Peyer's patch (tissue), 4 donors: ENCODE results near the gene PLA2G2C. TPM values are rescaled to one million over a fixed set of nuclear protein-coding genes. Genes with fewer than 3 reads are reported as not detected.

Experiments
- DNase-seq, 3 donors: peaks; one replicate each; pipeline ENCODE4 v3.0.0-alpha.2; 2017 to 2019
- H3K27ac ChIP-seq, 4 donors: fragments of 200-600 bp; sonication (generic); one replicate each; pipeline ENCODE4 v1.5.1; 2016 to 2019
- H3K27me3 ChIP-seq, 2 donors: fragments of 200-600 bp; sonication (generic); one replicate each; pipeline ENCODE4 v1.5.1; 2019
- H3K36me3 ChIP-seq, 3 donors: fragments of 200-600 bp; sonication (generic); one replicate each; pipeline ENCODE4 v1.5.1; 2016 to 2019
- H3K4me1 ChIP-seq, 4 donors: fragments of 200-600 bp; sonication (generic); one replicate each; pipeline ENCODE4 v1.5.1; 2016 to 2019
- H3K4me3 ChIP-seq, 4 donors: fragments of 200-600 bp; sonication (generic); 1 replicate in 3 of 4; 2 replicates in 1 of 4; pipeline ENCODE4 v1.5.1; 2016 to 2019; ENCODE audit warnings: mild to moderate bottlenecking in 1 of 4
- H3K9me3 ChIP-seq, 4 donors: fragments of 200-600 bp; sonication (generic); one replicate each; pipeline ENCODE4 v1.5.1; 2016 to 2019; ENCODE audit warnings: mild to moderate bottlenecking in 1 of 4
- POLR2A ChIP-seq, 2 donors: fragments of 450-650 bp; IDR thresholded peaks; one replicate each; pipeline ENCODE4 v1.5.1; 2017; ENCODE audit warnings: antibody characterized with exemption in 2 of 2, mild to moderate bottlenecking in 2 of 2, moderate library complexity in 2 of 2
- total RNA-seq, 4 donors: library from RNA; depleted of rRNA; stranded (reverse); fragments of >200 nt; gene quantifications; one replicate each; pipeline ENCODE4 v1.1.0, GENCODE V29; 2016
- TF ChIP-seq, protein P1 (sequence below), 6 experiments: fragments of 450-650 bp in 4 of 6; fragments of 200-600 bp in 2 of 6; sonication (generic) in 1 of 6; IDR thresholded peaks; one replicate each; pipeline ENCODE4 v1.5.1; 2017 to 2019; ENCODE audit warnings: antibody characterized with exemption in 6 of 6, mild to moderate bottlenecking in 3 of 6, moderate library complexity in 1 of 6

The PLA2G2C gene
- total RNA-seq, 4 donors from 2014 or later: 1.0 TPM; not detected in 3

DNA sequence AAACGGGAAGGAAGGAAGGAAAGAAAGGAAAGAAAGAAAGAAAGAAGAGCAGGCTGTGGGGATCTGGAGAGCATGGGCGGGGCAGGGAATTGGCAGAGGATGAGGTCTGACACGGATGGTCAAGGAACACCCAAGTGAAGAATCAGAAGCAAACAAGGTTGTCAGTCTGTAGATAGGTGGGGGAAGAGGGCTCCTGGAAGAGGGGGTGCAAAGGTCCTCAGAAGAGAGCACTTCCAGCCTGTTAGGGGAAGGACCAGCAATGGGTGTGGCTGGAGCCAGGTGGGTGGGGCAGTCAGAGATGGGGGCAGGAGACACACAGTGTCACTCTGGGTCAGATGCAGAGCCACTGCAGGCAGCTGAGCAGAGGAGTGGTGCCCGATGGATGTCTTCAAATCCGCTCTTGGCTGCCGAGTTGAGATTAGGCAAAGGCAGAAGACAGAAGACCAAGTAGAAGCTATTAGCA is 11.0 kb upstream of the PLA2G2C start:
- Histone ChIP-seq H3K9me3 (no peaks in the 10 kb centered on the region), H3K4me1 (peaks cover 0 to 21% (median 2%) of the 10 kb centered on the region in 4 donors), H3K27me3 (no peaks in the 10 kb centered on the region), H3K27ac (no peak overlapping the region), H3K4me3 (no peak overlapping the region), H3K36me3 (no peaks in the 10 kb centered on the region)
- DNase-seq: peak in 1 of 3 donors; percentile 59
- TF ChIP-seq POLR2A (IDR thresholded peaks at IDR 0.05): no peak
- TF ChIP-seq, protein P1, sequence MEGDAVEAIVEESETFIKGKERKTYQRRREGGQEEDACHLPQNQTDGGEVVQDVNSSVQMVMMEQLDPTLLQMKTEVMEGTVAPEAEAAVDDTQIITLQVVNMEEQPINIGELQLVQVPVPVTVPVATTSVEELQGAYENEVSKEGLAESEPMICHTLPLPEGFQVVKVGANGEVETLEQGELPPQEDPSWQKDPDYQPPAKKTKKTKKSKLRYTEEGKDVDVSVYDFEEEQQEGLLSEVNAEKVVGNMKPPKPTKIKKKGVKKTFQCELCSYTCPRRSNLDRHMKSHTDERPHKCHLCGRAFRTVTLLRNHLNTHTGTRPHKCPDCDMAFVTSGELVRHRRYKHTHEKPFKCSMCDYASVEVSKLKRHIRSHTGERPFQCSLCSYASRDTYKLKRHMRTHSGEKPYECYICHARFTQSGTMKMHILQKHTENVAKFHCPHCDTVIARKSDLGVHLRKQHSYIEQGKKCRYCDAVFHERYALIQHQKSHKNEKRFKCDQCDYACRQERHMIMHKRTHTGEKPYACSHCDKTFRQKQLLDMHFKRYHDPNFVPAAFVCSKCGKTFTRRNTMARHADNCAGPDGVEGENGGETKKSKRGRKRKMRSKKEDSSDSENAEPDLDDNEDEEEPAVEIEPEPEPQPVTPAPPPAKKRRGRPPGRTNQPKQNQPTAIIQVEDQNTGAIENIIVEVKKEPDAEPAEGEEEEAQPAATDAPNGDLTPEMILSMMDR (IDR thresholded peaks at IDR 0.05): no peak

DNA sequence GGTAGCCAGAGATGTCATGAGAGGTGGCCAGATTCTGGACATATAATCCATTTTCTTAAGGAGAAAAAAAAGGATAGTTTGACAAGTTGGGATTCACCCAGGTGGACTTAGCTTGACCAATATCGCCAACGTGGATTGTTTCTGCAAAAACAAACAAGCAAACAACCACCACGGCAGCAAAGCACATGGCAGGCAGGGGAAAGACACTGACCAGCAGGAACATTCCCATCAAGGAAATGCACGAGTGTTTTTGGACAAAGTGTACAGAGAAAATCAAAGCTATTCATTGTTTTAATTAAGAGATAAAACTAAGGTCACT is 9.1 kb upstream of the PLA2G2C start:
- Histone ChIP-seq H3K4me1 (peaks cover 0 to 21% (median 2%) of the 10 kb centered on the region in 4 donors), H3K9me3 (no peaks in the 10 kb centered on the region), H3K27me3 (no peaks in the 10 kb centered on the region), H3K36me3 (no peaks in the 10 kb centered on the region), H3K27ac (no peak overlapping the region), H3K4me3 (no peak overlapping the region)
- DNase-seq: no peak
- TF ChIP-seq, protein P1 (IDR thresholded peaks at IDR 0.05): no peak
- no peak for TF ChIP-seq POLR2A (IDR thresholded peaks at IDR 0.05)

DNA sequence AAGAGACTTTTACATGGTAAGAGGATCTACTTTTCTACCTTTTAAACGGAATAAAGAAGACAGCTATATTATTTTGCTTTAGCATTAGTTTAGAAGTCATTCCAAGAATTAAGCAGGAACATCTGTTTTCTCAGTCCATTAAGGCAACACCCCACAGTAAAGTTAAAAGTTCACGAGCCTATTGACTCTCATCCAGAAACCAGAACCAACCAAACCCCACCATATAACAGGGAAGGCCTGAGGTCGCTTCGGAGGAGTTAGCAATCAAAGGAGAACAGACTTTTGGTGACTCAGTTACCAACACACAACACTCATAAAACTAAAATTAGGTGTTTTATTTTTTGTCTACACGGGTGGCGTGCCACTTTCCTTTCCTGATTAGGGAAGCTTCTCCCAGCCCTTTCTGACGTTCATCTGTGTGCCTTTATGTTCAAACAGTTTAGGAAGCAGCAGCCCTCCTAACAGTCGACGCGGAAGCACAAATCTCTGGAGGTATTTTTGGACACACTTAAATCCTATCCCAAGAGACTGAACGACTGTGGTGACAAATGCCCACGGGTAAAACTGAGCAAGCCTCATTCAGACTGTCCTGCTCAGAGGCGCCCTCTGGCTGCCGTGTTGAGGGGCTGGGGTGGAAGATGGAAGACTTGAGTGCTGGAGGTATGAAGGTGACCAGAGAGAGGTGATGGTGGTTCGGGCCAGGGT is 8.6 kb upstream of the PLA2G2C start:
- Histone ChIP-seq H3K27ac (no peak overlapping the region), H3K27me3 (no peaks in the 10 kb centered on the region), H3K4me3 (no peak overlapping the region), H3K9me3 (no peaks in the 10 kb centered on the region), H3K36me3 (no peaks in the 10 kb centered on the region), H3K4me1 (peaks cover 0 to 21% (median 2%) of the 10 kb centered on the region in 4 donors)
- TF ChIP-seq, protein P1 (IDR thresholded peaks at IDR 0.05): peak; percentile 58 to 85 (median 80)
- TF ChIP-seq POLR2A (IDR thresholded peaks at IDR 0.05): no peak
- peak; percentile 74 to 87 (median 82) for DNase-seq

DNA sequence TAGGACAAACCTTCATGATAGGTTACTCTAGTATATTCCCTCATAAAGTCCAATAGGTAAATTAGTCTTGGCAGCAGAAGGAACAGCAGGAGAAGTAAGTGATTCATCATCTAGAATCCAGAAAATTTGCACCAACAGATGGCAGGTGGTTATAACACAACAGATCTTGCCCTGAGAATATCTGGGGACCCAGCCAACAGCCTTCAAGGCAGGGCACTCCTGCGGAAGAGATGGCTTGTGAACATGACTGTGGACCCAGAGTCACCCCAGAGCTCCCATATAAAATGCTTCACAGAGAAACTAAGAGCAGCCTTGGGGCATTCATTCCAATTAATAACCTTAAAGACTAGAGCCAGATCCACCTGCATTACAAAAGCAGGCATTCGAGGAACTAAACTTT is 7.9 kb upstream of the PLA2G2C start:
- H3K27ac ChIP-seq: no peak overlapping the region
- no peak for TF ChIP-seq POLR2A (IDR thresholded peaks at IDR 0.05)
- TF ChIP-seq, protein P1 (IDR thresholded peaks at IDR 0.05): no peak

DNA sequence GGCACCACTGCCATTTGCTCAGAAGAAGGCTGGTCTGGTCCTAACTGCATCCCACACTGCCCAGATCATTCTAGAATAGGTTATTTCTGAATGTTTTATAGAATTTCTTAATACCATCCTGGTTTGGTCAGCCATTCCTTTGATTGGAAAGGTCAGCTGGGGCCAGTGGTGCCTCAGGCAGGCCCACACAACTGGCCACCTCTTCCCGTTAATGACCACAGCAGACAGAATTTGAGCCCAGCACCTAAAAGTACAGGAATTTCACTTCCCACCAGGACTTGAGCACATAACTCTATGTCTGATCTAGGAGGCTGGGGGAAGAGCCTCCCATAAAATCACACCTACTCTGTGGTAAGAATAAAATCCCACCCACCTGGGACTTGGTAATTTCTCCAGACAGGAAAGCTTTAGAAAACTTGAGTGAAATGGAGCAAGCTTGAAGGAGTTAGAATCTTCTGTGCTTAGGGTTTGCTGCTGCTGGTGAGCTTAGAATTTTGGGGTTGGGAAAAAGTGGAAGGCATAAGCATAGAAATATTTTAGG is 6.6 kb upstream of the PLA2G2C start:
- Histone ChIP-seq H3K4me3 (no peak overlapping the region), H3K4me1 (peaks cover 0 to 22% (median 2%) of the 10 kb centered on the region in 4 donors), H3K27me3 (no peaks in the 10 kb centered on the region), H3K9me3 (no peaks in the 10 kb centered on the region), H3K27ac (peak overlapping the region in 2 of 4 donors; percentile 37 to 46), H3K36me3 (no peaks in the 10 kb centered on the region)
- no peak for DNase-seq
- TF ChIP-seq POLR2A (IDR thresholded peaks at IDR 0.05): no peak
- TF ChIP-seq, protein P1 (IDR thresholded peaks at IDR 0.05): no peak

More for the DNA sequence above, 7.9 kb upstream of the PLA2G2C start:
- no peak overlapping the region for H3K4me3 ChIP-seq
- H3K27me3 ChIP-seq: no peaks in the 10 kb centered on the region
- peaks cover 0 to 21% (median 2%) of the 10 kb centered on the region in 4 donors for H3K4me1 ChIP-seq
- no peak for DNase-seq
- no peaks in the 10 kb centered on the region for H3K9me3 ChIP-seq
- H3K36me3 ChIP-seq: no peaks in the 10 kb centered on the region
